OCI-LY3 (cell line): ENCODE measurements around the gene ALDH1L1.

Source experiments
- CTCF ChIP-seq: fragments of 200-600, 300-600 bp; sonication (generic); IDR thresholded peaks from 2 replicates; pipeline ENCODE4 v1.5.1; 2014; ENCODE audit warnings: antibody characterized with exemption, low read length, low read depth
- EZH2phosphoT487 ChIP-seq: fragments of 200-600 bp; shearing (Covaris generic); IDR thresholded peaks from 2 replicates; pipeline ENCODE4 v1.6.1; 2018; ENCODE audit warnings: antibody characterized with exemption, mixed run types, low read depth

DNA sequence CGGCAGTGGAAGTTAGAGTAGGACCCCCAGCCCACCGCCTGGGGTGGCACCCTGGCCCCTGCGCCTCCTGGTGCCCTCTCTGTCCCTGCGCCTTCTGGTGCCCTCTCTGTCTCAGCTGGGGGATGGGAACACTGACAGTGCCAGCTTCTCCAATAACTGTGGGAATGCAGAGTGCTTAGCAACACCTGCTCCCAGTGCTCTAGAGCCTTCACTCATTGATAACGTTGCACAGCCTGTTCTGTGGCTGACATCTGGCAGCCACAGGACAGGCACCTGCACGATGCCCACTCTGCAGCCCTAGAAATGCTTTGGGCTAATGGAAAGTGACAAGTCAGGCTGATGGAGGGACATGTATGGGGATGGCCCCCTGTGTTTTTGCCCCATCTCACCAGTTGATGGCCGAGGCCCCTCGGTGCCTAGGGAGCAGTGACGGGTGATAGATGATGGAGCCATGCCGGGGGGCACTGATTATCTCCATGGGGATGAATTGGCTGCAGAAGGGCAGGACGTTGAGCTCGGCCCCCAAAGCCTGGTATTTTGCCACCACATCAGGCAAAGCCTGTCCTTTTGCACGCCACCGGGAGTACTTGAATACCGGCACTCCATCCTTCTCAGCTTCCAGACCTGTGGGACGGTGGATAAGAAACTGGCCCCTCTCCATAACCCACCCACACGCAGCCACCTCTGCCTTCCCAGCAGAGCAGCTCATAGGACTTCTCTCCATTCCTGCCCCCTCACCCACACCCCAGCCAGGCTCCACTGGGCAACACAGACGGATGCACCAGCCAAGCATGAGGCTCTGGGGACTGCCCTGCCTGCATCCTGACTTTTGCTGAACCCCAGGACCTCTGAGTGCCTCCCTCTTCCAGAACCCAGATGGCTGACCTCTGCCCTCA, 22.1 kb downstream of the ALDH1L1 start:
- TF ChIP-seq CTCF: no peak
- no peak for TF ChIP-seq EZH2phosphoT487
